Esophagus squamous epithelium (tissue), 4 donors: ENCODE measurements around the gene CDH13.

Experiments used
- CTCF ChIP-seq, 6 experiments: fragments of 450-650 bp in 4 of 6; fragments of 200-600 bp in 2 of 6; sonication (generic) in 2 of 6; IDR thresholded peaks; one replicate each; pipeline ENCODE4 v1.5.1; 2016 to 2019; ENCODE audit warnings: antibody characterized with exemption in 6 of 6, mild to moderate bottlenecking in 4 of 6, moderate library complexity in 4 of 6
- POLR2A ChIP-seq, 4 donors: fragments of 450-650 bp; IDR thresholded peaks; one replicate each; pipeline ENCODE4 v1.6.1; 2017; ENCODE audit warnings: antibody characterized with exemption in 4 of 4, mild to moderate bottlenecking in 4 of 4, moderate library complexity in 3 of 4

- TF ChIP-seq CTCF (IDR thresholded peaks at IDR 0.05) (no peak), POLR2A (IDR thresholded peaks at IDR 0.05) (no peak)
These were observed 739.5 kb downstream of the CDH13 start for GRCh38 chr16:83366228-83366627.
